Fibroblast of skin of scalp (primary cell): Measurements from ENCODE around the gene ZNF366. TPM values are rescaled to one million over a fixed set of nuclear protein-coding genes. Genes with fewer than 3 reads are reported as not detected.

Experiments
- DNase-seq: peaks from one replicate; pipeline ENCODE4 v3.0.0-alpha.2; 2013
- polyA plus RNA-seq, 2 experiments: library from polyadenylated mRNA; unstranded; fragments of 120-200 nt; gene quantifications; one replicate each; pipeline ENCODE4 v1.2.1, GENCODE V29; 2013; ENCODE audit not compliant: insufficient read length in 2 of 2

The ZNF366 gene, protein sequence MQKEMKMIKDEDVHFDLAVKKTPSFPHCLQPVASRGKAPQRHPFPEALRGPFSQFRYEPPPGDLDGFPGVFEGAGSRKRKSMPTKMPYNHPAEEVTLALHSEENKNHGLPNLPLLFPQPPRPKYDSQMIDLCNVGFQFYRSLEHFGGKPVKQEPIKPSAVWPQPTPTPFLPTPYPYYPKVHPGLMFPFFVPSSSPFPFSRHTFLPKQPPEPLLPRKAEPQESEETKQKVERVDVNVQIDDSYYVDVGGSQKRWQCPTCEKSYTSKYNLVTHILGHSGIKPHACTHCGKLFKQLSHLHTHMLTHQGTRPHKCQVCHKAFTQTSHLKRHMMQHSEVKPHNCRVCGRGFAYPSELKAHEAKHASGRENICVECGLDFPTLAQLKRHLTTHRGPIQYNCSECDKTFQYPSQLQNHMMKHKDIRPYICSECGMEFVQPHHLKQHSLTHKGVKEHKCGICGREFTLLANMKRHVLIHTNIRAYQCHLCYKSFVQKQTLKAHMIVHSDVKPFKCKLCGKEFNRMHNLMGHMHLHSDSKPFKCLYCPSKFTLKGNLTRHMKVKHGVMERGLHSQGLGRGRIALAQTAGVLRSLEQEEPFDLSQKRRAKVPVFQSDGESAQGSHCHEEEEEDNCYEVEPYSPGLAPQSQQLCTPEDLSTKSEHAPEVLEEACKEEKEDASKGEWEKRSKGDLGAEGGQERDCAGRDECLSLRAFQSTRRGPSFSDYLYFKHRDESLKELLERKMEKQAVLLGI
- 0.04 TPM for polyA plus RNA-seq (2013, experiment 1 of 2; ENCODE audit: insufficient read length)
- polyA plus RNA-seq (2013, experiment 2 of 2; ENCODE audit: insufficient read length), result 0.07 TPM

DNA sequence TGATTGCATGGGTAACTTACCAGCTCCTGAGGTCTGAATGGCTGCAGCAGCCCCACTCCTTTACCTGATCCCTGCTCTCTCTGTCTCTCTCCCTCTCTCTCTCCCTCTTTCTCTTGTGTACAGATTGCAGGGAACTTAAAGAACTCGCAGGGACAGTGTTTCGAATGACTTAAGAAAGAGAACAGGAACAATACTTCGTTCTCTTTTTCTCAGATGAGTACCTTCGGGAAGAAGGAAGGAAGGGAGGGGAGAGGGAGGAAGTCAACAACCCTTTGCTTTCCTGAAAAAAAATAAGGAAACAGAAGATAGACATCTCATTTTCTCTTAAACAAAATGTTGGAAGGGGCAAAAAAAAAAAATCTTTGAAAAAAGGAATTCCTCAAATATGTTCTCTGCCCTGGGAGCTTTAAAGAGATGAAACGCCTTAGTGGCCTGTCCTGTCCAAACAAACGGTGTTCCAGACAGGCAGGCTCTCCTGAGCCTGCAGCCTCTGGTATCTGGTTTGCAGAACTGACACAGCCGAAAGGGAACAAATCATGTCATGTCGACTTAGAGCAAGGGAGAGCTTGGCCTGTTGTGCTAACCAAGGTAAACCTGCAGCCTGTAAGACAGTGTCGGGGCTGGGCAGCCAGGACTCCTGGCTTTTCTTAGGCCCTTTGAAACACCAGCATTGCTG is at the start of gene ZNF366:
Gene ZNF366, minus strand, starts transcription at position 180 of the 676 bp plus-strand sequence. CDS start 45,914 bp downstream, outside the sequence.
- no peak for DNase-seq

DNA sequence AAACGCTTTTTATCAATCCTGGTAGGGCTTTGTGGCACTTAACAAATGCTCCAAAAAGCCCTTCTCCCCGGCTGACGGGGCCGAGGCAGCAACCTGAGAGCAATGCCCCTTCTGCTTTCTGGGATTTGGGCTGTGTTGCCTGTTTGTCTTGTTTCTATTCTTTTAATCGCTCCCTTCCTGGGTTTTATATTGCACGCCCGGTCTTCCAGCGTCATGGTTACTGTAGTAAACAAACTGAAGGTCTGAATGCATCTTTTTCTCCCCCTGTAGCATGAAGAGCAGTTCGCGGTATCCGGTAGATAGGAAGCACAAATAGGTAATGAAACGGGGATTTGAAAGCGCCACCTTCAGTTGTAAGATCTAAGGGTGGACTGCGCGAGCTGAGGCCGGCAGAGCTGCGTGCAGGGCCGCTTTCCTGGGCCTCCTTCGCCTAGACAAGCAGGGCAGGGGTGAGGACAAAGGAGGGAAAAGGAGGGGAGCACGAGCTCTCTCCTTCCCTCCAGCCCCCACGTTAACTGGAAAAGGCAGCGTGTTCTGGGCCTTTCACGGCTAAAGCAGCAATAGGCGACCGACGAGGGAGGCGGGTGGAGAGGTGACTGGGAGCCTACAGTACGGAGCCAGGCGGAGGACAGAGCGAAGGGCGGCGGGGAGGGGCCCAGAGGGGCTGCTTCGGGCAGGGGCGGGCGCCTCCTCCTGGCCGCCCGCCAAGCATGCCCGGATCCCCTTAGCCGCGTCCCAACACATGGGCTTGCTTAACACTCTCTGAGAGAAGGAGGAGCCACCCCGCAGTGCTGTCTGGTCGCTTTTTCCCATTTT is 49.3 kb upstream of the ZNF366 start:
- peak; percentile 83 for DNase-seq

DNA sequence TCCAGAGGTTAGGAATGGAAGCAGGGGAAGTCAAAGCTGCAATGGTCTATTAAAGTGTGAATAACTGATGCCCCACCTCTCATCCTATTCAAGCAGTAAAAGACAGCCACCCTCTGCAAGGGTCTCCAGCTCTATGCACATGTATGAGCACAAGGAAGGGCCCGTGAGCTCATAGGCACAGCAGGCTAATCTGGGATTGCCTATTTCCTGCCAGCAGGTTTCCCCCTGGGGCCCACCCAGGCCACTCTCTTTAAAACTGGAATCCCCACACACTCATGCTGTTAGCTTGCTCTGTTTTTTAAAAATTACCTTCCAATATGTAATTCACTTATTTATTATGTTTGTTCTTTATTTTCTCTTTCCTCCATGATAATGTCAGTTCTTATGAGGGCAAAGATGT is 48.7 kb upstream of the ZNF366 start:
- peak; percentile 32 for DNase-seq

DNA sequence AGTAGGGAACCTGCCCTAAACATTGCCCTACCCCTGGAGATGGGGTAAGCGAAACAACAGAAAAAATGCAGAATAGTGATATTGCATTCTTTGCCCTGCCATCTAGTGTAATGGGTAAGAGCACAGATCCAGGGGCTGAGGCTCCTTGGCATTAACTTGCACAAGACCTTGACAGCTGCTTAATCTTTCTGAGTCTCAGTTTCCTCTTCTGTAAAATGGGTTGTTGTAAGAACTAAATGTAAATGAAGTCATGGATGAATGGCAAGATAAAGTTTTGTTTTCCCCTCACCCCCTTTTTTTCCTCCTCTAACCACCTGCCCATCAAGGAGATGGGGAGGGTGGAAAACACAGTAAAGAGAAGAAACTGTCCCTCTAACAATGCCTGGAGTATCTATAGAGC is 47.7 kb upstream of the ZNF366 start:
- no peak for DNase-seq

DNA sequence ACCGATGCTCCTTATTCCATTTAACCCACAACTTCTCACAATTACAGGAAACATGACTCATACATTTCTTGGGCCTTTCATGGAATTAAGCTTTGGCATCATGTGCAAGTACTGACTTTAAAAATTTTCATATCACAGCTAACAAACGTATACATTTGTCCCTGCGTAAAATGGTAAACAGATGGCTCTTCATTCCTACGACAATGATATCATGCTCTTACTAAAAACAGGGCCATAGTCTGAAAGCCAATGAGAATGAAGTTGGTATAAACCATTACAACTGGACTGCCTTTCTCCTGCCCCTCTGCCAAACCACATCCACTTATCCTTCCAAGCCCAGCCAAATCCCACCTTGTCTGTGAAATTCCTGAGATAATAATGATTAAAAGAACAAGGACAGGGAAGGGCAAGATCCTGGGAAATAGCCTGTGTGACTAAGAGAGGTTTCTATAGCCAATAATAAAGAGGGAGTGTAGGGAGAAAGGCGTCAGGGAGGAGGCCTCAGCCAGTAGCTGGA is 44.9 kb upstream of the ZNF366 start:
- peak; percentile 87 for DNase-seq

DNA sequence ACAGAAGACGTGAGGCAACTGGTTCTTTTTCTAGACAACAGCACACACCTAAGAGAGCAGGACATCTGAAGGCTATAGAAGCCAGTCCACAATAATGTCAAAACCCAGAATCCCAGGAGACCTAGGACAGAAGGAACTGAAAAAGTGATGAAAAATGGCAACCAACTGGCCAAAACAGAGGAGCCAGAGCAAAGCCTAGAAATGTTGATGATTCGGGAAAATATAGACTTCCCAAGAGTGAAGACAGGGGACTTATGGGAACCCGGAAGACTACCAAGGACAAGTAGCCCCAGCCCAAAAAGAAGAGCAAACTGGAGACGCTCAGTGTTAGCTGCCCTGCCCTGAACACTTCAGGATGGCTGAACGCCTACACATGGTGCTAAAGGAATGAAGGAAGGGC is 43.4 kb upstream of the ZNF366 start:
- no peak for DNase-seq

DNA sequence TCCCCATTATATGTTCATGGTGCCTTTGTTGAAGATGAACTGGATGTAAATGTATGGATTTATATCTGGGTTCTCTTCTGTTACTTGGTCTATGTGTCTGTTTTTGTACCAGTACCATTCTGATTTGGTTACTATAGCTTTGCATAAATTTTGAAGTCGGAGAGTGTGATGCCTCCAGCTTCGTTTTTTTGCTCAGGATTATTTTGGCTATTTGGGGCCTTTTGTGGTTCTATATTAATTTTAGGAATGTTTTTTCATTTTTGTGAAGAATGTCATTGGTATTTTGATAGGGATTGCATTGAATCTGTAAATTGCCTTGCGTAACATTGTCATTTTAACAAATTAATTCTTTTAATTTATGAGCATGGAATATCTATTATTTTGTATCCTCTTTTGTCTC is 36.6 kb upstream of the ZNF366 start:
- DNase-seq, result peak; percentile 84

DNA sequence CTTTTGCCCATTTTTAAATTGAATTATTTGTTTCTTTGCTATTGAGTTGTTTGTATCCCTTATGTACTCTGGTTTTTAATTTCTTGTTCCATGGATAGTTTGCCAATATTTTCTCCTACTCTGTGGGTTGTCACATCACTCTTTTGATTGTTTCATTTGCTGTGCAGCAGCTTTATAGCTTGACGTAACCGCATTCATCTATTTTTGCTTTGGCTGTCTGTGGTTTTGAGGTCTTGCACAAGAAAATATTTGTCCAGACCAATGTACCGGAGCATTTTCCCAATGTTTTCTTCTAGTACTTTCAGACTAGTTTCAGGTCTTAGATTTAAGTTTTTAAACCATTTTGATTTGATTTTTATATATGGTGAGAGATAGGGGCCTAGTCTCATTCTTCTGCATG is 36.2 kb upstream of the ZNF366 start:
- peak; percentile 94 for DNase-seq

DNA sequence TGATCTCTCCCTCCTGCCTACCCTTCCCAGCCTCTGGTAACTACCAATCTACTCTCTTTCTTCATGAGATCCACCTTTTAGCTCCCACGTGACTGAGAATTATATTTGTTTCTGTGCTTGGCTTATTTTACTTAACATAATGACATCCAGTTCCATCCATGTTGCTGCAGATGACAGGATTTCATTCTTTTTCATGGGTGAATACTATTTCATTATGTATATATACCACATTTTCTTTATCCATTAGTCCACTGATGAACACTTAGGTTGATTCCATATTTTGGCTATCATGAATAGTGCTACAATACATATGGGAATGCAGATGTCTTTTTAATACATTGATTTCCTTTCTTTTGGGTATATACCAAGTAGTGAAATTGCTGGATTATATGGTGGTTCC is 35.5 kb upstream of the ZNF366 start:
- no peak for DNase-seq

DNA sequence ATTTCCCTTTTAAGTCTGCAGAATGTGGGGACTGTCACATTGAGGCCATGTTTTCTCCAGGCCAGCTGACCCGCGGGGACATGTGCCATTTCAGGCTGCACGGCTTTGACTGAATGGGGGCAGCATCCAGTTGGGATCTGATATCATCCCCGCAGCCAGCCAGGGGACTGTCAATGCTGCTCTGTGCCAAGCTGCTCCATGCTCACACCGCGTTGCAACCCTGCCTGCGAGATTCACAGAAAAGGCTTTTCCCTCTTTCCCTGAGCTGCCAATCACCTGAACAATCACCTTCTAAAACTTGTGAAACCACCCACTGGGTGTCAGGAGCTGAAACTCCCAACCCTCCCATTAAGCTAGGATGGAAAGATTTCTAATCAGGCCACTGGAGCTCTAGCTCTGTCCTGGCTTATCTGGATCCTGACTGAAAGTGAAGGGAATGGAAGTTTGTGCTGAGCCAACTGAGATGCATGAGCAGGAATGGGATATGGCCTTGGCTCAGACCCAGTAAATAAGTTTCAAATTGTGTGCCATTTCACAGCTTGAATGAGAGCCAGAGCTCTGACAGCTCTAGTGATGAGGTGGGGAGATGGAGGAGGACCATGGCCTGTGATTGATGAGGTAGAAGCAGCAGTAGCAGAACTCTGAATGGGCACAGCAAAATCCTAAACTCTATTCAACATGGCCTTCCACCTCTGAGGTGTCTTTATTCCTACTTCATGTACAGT is 34.5 kb upstream of the ZNF366 start:
- no peak for DNase-seq

DNA sequence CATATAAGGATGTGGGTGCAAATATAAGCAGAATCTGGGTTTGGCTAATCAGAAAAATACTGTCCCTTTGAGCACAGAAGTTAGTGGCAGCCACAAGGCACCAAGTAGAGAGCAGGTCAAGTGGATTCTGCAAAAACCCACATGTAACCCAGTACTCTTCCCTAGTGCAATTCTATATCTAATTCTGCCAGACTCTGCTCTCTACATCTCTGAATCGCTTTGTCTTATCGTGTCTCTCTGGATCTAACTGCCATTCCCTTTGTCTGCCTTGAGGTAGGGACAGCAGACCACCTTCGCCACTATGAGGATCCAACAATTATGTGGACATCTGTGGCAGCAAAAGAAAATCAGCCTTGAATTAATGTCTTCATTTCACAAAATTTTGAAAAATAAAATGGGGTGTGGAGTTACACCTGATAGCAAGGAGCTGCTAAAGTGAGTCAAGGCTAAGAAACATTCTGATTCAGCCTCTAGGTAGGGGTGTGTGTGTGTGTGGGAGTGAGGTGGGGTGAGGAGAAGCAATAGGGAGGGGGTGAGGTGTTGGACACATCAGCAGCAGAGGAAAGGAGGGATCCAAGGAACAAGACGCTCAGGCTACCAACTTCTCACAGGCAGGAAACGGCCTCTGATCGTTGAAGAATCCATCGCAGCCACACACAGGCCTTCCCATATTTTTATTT is 33.7 kb upstream of the ZNF366 start:
- DNase-seq, result no peak

DNA sequence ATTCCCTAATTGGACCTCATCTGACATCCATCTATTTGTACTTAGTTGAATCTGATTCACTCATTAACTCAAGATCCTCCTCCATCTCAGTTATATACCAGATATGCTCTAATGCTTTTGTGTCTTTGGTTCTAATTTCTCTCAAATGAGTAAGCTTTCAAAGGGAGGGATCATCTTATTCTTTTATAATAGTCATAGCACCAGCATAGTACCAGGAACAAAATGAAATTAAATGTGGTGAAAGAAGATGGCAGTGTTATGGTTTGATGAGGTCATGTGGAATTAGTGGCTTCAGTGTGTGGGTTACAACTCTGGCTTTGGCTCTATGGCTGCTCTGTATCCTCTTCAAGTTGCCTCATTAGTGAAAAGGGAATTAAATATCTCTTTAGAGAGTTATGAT is 32.5 kb upstream of the ZNF366 start:
- DNase-seq, result no peak

DNA sequence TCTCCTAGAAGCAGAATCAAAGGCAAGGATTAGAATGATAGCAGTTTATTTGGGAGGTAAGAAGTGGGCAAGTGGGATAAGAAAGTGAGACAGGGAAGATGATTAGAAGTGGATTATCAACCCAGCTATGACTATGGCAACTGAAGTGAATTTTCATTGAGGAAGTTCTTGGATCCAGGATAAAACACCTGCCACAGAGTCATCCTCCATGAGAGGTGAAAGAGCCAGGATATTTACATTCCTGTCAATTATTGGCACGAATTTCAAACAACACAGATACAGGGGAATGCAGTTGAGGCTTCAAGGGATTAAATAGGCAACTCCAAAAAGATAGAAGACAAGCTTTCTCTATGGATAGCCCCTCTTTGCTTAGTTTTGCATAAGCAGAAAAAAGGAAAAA is 31.8 kb upstream of the ZNF366 start:
- DNase-seq, result no peak

DNA sequence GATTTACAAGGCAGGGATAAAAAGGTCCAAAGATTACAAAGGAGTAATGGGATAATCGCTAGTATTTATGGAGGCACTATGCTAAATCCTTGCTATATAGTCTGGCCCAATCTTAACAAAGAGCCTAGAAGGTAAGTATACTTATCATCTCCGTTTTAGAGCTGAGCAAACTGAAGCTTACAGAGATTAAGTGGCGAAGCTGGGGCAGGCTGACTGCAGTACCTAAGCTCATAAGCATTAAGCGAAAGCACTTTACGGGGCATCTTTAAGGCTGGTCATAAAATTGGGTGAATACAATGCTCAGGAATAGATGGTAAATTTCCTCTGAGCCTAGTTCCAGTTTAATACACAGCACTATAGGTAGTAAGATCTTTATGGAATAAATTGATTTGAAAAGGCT is 30.0 kb upstream of the ZNF366 start:
- no peak for DNase-seq

DNA sequence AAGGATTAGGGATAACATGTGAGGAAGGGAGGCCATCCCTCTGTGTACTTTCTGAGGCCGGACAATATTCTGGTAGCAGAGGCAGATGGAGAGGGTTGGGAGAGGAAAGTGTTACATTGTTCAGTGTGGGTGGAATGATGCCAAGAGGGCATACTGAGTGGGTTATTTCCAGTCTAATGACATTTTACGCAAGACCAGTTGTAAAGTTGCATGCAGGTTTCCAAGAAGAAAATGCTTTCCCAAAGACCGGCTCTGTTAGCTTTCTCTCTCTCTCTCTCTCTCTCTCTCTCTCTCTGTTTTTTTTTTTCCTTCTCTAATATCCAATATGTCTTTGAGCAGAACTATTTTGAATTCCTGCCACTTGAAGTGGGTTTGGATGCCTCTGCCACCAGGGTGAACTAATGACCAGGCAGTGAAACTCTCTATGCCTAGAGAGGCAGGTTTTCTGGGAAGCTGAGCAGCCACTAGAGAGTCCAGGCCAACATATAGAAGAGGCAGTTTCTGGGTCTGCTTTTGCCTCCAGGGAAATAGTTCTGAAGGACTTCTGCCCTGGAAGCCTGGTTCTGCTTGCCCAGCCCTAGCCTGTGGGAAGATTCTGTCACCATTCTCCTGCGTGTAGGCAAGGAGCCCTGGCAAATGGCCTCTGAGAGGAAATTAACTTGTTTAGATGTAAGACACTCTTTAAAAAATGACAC is 24.4 kb upstream of the ZNF366 start:
- DNase-seq, result no peak

DNA sequence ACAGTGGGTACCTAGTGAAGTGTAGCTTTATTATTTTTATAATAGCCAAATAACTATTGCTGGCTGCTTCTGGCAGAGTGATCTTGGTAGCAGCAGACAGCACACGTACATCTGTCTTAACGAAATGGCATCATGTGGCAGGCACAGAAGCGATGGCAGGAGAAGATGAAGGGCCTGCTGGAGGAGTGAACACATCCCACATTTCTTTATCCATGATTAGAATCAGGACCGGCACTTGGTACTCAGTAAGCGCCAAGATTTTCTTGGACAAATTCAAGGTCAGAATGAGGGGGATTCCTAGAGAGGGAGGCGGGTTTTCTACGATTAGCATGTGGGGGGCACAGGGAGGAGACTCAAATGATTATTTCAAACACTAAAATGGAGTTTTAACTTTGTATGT is 23.0 kb upstream of the ZNF366 start:
- no peak for DNase-seq

DNA sequence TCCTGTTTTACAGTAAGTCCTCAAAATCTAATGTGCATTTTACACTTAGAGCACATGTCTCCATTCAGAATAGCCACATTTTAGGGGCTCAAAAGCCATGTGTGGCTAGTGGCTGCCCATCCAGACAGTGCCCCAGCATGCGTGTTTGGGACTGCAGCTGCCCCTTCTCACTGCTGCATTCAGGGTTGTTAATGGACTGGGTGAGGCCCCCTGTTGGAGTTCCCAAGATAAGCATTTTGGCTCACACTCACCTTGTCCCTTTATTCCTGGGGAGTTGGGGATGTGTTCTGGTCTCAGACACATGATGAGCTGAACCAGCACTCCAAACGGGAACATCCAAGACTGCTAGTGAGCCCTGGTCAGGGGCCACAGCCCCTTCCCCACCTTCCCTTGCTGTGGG is 22.2 kb upstream of the ZNF366 start:
- no peak for DNase-seq

DNA sequence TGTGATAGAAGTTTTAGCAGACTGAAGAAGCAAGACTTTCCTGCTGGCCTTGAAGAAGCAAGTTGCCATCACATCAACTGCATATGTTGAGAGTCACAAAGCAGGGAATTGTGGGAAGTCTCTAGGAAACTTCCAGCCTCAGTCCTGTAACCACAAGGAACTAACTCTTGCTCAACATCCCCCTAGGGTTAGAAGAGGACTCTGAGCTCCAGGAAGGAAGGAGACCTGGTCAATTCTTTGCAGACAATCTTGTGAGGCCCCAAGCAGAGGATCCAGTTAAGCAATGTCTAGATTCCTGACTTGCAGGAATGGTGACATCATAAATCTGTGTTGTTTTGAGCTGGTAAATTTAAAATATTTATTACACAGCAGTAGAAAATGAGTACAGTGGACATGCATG is 18.6 kb upstream of the ZNF366 start:
- DNase-seq, result peak; percentile 87

DNA sequence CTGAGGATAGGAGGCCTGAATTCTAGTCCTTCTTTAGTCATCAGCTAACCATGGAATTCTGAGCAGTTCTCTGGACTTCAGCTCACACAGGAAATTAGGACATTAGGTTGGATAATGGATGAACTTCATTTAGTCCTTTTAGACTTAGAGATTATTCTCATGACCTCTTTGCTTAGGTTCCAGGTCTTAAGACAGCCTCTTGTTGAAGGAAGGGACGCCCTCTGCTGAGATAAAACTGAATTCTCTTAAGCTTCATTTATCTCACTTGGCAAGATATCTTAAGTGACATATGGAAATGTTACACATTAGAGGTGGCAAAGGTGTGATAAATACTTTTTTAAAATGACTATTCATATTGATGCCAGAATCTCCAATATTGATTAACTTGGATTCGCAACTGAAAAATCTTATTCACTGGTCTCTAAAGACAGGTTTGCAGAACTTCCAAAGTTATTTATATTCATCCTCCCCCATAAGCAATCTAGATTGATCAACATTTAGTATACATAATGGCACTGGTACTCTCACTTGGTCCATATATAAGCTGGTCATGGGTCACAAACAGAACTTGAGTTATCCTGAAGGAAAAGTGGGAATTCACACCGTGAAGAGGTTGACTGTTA is 16.9 kb upstream of the ZNF366 start:
- DNase-seq, result peak; percentile 83

DNA sequence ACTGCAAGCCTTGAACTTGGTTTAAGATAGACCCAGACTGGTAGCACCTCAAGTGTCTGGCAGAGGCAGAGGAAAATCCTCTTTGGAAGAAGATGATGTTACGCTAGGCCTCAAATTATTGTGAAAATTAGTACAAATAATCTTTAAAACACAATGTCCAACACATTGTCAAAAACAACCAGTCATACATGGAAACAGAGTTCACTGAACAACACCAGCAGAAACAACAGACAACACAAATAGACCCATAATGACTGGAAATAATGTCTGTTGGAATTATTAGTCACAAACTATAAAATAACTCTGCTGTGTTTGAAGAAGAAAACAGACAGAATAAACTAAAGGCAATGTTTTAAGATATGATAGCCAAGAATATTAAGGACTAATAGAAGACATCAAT is 15.4 kb upstream of the ZNF366 start:
- no peak for DNase-seq
